Activated CD8-positive, alpha-beta memory T cell treated with anti-CD3 and anti-CD28 coated beads, Interleukin-2, amount 10 ng/mL, durations not matched to agents 7 days and 5 days (primary cell): ENCODE data around the gene SNX10. TPM values are rescaled to one million over a fixed set of nuclear protein-coding genes. Genes with fewer than 3 reads are reported as not detected.

Experiments
- ATAC-seq: fragments of 150-1000 bp; cut with Tn5 transposase; one replicate; pipeline ENCODE4 v1.10.0; 2021; ENCODE audit warnings: moderate library complexity
- CTCF ChIA-PET: fragments of 350-600 bp; sonication (Branson Sonifier 250); formaldehyde crosslinking; loops from one replicate; lab custom pipeline; 2021; ENCODE audit warnings: antibody characterized with exemption; lab: Charles Lee
- DNase-seq: peaks from one replicate; pipeline ENCODE4 v3.0.0-alpha.2; 2020
- H3K27ac Mint-ChIP-seq: one replicate; pipeline ENCODE4 v1.8.0; 2021; ENCODE audit warnings: mild to moderate bottlenecking, mixed read lengths
- H3K27me3 Mint-ChIP-seq: one replicate; pipeline ENCODE4 v1.8.0; 2021; ENCODE audit warnings: mixed read lengths
- H3K36me3 Mint-ChIP-seq: one replicate; pipeline ENCODE4 v1.8.0; 2021; ENCODE audit warnings: mild to moderate bottlenecking, mixed read lengths
- H3K4me1 Mint-ChIP-seq: one replicate; pipeline ENCODE4 v1.8.0; 2021; ENCODE audit warnings: mixed read lengths
- H3K4me3 Mint-ChIP-seq: one replicate; pipeline ENCODE4 v1.8.0; 2021; ENCODE audit warnings: mild to moderate bottlenecking, moderate library complexity, mixed read lengths
- H3K9me3 Mint-ChIP-seq: one replicate; pipeline ENCODE4 v1.8.0; 2022; ENCODE audit warnings: low read depth, mixed read lengths
- total RNA-seq, 2 experiments: library from RNA; stranded (reverse); gene quantifications; one replicate each; pipeline ENCODE4 v1.2.3, GENCODE V29; 2021

SNX10 gene
- total RNA-seq, 2 experiments from 2014 or later: 42.8 to 59.3 TPM

GRCh38 chr7:26329520-26330255 lies 38.0 kb downstream of the SNX10 start:
- no peak overlapping the region for H3K4me3 Mint-ChIP-seq

GRCh38 chr7:26331113-26331512 lies 39.5 kb downstream of the SNX10 start:
- CTCF ChIA-PET: interaction anchor here (1.1 kb wide), 1 partner anchor 252 kb away, joined by 3 read pairs; no protein-coding TSS in a partner anchor

More at GRCh38 chr7:26329520-26330255, 38.0 kb downstream of the SNX10 start:
- DNase-seq (no peak), ATAC-seq (no peak)
- Mint-ChIP-seq H3K27me3 (no peaks in the 10 kb centered on the region), H3K4me1 (peaks cover 21% of the 10 kb centered on the region), H3K36me3 (peaks cover 36% of the 10 kb centered on the region), H3K9me3 (no peaks in the 10 kb centered on the region), H3K27ac (no peak overlapping the region)
- CTCF ChIA-PET: no interaction called here

DNA sequence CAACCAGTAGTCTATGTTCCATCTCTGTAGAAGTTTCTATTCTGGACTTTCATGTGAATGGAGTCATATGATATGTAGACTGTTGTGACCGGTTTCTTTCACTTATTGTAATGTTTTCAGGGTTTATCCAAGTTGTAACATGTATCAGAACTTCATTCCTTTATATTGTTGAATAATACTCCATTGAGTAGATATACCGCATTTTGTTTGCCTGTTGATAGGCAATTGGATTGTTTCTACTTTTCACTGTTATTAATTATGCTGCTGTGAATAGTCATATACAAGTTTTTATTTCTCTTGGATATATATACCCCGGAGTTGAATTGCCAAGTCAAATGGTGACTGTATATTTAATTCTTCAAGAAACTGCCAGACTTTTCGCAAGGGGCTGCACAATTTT lies 40.1 kb downstream of the SNX10 start:
- Mint-ChIP-seq H3K9me3 (no peaks in the 10 kb centered on the region), H3K27me3 (no peaks in the 10 kb centered on the region), H3K36me3 (peaks cover 42% of the 10 kb centered on the region), H3K4me3 (no peak overlapping the region), H3K4me1 (peaks cover 33% of the 10 kb centered on the region), H3K27ac (no peak overlapping the region)
- DNase-seq: no peak
- CTCF ChIA-PET: no interaction called here
- ATAC-seq: no peak

More at GRCh38 chr7:26331113-26331512, 39.5 kb downstream of the SNX10 start:
- Mint-ChIP-seq H3K27me3 (no peaks in the 10 kb centered on the region), H3K4me1 (peaks cover 32% of the 10 kb centered on the region), H3K27ac (no peak overlapping the region), H3K4me3 (no peak overlapping the region), H3K36me3 (peaks cover 42% of the 10 kb centered on the region), H3K9me3 (no peaks in the 10 kb centered on the region)
- ATAC-seq (no peak), DNase-seq (no peak)

GRCh38 chr7:26332698-26333097 lies 41.0 kb downstream of the SNX10 start:
- ATAC-seq: no peak
- H3K9me3 Mint-ChIP-seq: no peaks in the 10 kb centered on the region
- H3K4me3 Mint-ChIP-seq: no peak overlapping the region
- CTCF ChIA-PET: interaction anchor here (0.7 kb wide), 1 partner anchor 223 kb away, joined by 4 read pairs; no protein-coding TSS in a partner anchor
- H3K27me3 Mint-ChIP-seq: no peaks in the 10 kb centered on the region
- H3K27ac Mint-ChIP-seq: no peak overlapping the region
- peaks cover 36% of the 10 kb centered on the region for H3K4me1 Mint-ChIP-seq
- DNase-seq: no peak
- peaks cover 45% of the 10 kb centered on the region for H3K36me3 Mint-ChIP-seq

GRCh38 chr7:26334166-26334859 lies 42.7 kb downstream of the SNX10 start:
- no peak overlapping the region for H3K27ac Mint-ChIP-seq
- peaks cover 23% of the 10 kb centered on the region for H3K4me1 Mint-ChIP-seq
- no peaks in the 10 kb centered on the region for H3K9me3 Mint-ChIP-seq
- no peak for DNase-seq
- no peak overlapping the region for H3K4me3 Mint-ChIP-seq
- no peak for ATAC-seq
- H3K27me3 Mint-ChIP-seq: no peaks in the 10 kb centered on the region
- H3K36me3 Mint-ChIP-seq: peaks cover 40% of the 10 kb centered on the region
- CTCF ChIA-PET: no interaction called here

GRCh38 chr7:26337232-26337865 lies 45.7 kb downstream of the SNX10 start:
- CTCF ChIA-PET: no interaction called here
- ATAC-seq: no peak
- Mint-ChIP-seq H3K27ac (no peak overlapping the region), H3K4me3 (no peak overlapping the region), H3K9me3 (no peaks in the 10 kb centered on the region), H3K27me3 (no peaks in the 10 kb centered on the region), H3K4me1 (peaks cover 20% of the 10 kb centered on the region), H3K36me3 (peaks cover 26% of the 10 kb centered on the region)
- DNase-seq: no peak

- Mint-ChIP-seq H3K27me3 (no peaks in the 10 kb centered on the region), H3K4me3 (no peak overlapping the region), H3K9me3 (no peaks in the 10 kb centered on the region), H3K4me1 (peaks cover 6% of the 10 kb centered on the region), H3K27ac (no peak overlapping the region), H3K36me3 (peaks cover 18% of the 10 kb centered on the region)
- CTCF ChIA-PET: no interaction called here
- DNase-seq: no peak
- ATAC-seq: no peak
These were observed 48.9 kb downstream of the SNX10 start for GRCh38 chr7:26340476-26341018.

GRCh38 chr7:26343320-26343832 lies 51.7 kb downstream of the SNX10 start:
- Mint-ChIP-seq H3K4me3 (no peak overlapping the region), H3K27me3 (no peaks in the 10 kb centered on the region), H3K9me3 (no peaks in the 10 kb centered on the region), H3K27ac (no peak overlapping the region), H3K4me1 (no peaks in the 10 kb centered on the region), H3K36me3 (peaks cover 25% of the 10 kb centered on the region)
- ATAC-seq (no peak), DNase-seq (no peak)
- CTCF ChIA-PET: interaction anchor here (0.6 to 2.1 kb wide), 2 partner anchors 22 to 280 kb away, joined by 4 to 7 read pairs; no protein-coding TSS in a partner anchor

DNA sequence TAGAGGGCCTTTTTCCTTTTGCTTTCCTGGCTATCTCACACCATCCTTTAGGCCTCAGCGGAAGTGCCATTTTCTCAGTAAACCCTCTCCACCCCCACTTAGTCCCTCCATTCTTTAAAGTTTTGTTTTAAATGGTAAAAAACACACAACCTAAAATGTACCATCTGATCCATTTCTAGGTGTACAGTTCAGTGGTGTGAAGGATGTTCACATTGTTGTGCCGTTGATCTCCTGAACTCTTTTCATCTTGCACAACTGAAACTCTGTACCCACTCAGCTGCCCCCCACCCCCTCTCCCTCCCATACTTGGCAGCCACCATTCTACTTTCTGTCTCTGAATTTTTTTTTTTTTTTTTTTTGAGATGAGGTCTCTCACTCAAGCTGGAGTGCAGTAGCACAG lies 52.2 kb downstream of the SNX10 start:
- no peak overlapping the region for H3K27ac Mint-ChIP-seq
- ATAC-seq (no peak), DNase-seq (no peak)
- H3K4me3 Mint-ChIP-seq: no peak overlapping the region
- no peaks in the 10 kb centered on the region for H3K9me3 Mint-ChIP-seq
- CTCF ChIA-PET: interaction anchor here (2.1 kb wide), 1 partner anchor 21 kb away, joined by 7 read pairs; no protein-coding TSS in a partner anchor
- no peaks in the 10 kb centered on the region for H3K27me3 Mint-ChIP-seq
- H3K4me1 Mint-ChIP-seq: no peaks in the 10 kb centered on the region
- H3K36me3 Mint-ChIP-seq: peaks cover 26% of the 10 kb centered on the region

DNA sequence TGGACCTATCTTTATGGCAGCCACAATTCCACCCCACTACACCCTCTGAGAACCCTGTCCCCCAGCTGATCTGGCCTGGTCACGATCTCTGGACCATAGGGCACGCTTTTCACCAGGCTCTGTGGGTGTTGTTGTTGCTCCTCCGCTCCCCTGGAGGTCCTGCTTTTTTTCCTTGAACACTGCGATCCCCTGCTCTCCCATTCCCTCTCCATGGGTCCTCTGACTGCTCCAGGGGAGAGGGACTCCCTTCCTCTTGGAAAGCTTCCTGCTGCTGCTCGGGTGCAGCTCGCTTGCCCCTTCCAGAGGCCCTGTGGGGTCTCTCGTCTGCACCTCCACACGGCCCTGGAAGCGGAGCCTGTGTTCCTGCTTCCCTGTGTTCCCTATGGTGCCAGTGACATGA lies 53.5 kb downstream of the SNX10 start:
- H3K27ac Mint-ChIP-seq: peak overlapping the region; percentile 29
- no peaks in the 10 kb centered on the region for H3K27me3 Mint-ChIP-seq
- DNase-seq (no peak), ATAC-seq (no peak)
- CTCF ChIA-PET: interaction anchor here (2.1 kb wide), 1 partner anchor 20 kb away, joined by 7 read pairs; no protein-coding TSS in a partner anchor
- H3K4me3 Mint-ChIP-seq: no peak overlapping the region
- peaks cover 30% of the 10 kb centered on the region for H3K36me3 Mint-ChIP-seq
- no peaks in the 10 kb centered on the region for H3K4me1 Mint-ChIP-seq
- H3K9me3 Mint-ChIP-seq: no peaks in the 10 kb centered on the region

GRCh38 chr7:26345837-26346236 lies 54.2 kb downstream of the SNX10 start:
- Mint-ChIP-seq H3K36me3 (peaks cover 29% of the 10 kb centered on the region), H3K4me3 (no peak overlapping the region), H3K4me1 (no peaks in the 10 kb centered on the region), H3K27ac (no peak overlapping the region), H3K27me3 (no peaks in the 10 kb centered on the region), H3K9me3 (no peaks in the 10 kb centered on the region)
- no peak for ATAC-seq
- DNase-seq: no peak
- CTCF ChIA-PET: interaction anchor here (2.1 kb wide), 1 partner anchor 19 kb away, joined by 7 read pairs; no protein-coding TSS in a partner anchor

DNA sequence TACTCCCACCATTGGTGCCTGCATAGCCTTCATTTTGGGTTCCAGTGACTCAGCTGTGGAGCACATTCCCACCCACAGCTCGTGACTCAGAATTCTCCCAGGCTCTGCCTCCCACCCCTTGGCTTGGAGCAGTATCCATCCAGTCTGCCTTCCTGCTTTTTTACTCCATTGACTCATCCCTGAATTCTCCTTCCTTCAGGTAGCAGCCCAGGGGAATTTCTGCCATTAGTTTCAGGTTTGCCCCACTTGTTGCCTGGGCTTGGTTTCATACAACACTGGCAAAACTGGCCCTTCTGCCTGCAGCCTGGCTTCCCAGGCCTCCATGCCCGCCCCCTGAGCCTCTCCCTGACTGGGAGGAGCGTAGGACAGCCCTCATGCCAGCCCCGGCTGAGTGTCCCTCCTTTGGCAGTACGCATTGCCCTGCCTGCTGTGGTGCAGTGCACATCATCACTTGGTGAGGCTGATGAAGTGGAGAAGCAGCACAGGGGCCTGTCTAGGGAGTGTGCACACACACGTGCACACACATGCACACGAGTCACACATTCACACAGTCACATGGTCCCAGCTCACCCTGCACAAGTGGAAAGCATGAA lies 55.0 kb downstream of the SNX10 start:
- H3K4me1 Mint-ChIP-seq: no peaks in the 10 kb centered on the region
- H3K27me3 Mint-ChIP-seq: no peaks in the 10 kb centered on the region
- no peak overlapping the region for H3K4me3 Mint-ChIP-seq
- peaks cover 31% of the 10 kb centered on the region for H3K36me3 Mint-ChIP-seq
- no peak overlapping the region for H3K27ac Mint-ChIP-seq
- H3K9me3 Mint-ChIP-seq: no peaks in the 10 kb centered on the region
- DNase-seq (no peak), ATAC-seq (no peak)
- CTCF ChIA-PET: no interaction called here
